ENCODE data around the gene KCNG2. TPM values are rescaled to one million over a fixed set of nuclear protein-coding genes. Genes with fewer than 3 reads are reported as not detected.

Gene KCNG2
- total RNA-seq, 1 donor from 2014 or later: not detected

DNA sequence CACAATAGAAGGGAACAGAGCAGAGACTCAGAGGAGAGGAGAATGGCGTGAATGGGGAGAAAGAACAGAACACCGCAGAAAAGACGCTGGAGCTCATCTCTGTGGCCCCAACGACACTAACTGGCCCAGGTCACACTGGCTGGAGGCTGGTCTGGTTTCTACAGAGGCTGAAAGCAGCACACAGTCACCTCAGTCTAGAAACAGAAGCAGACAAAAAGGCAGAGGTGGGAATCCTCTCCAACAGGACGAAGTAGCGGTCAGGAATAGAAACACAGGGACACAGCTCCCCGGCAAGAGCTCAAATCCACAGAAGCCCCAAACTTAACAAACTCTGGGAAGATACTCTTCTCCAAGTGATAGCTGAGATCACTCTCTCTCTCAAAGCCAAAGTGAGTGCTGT is 144.5 kb downstream of the KCNG2 start:
- DNase-seq (no peak), ATAC-seq (ENCODE audit: low read depth) (no peak)
- Mint-ChIP-seq H3K36me3 (ENCODE audit: low read depth) (peaks cover 73% of the 10 kb centered on the region), H3K9me3 (no peaks in the 10 kb centered on the region), H3K27ac (no peak overlapping the region), H3K27me3 (no peaks in the 10 kb centered on the region), H3K4me3 (no peak overlapping the region), H3K4me1 (peaks cover 29% of the 10 kb centered on the region)
- POLR2A ChIA-PET: no interaction called here
- intact Hi-C loops (cut with micrococcal nuclease): no loop called here
- CTCF ChIA-PET: no interaction called here
- TF ChIP-seq CTCF (IDR thresholded peaks at IDR 0.05): no peak

GRCh38 chr18:79942786-79943607 is 145.3 kb downstream of the KCNG2 start:
- intact Hi-C loops (cut with micrococcal nuclease): no loop called here
- Mint-ChIP-seq H3K27ac (peak overlapping the region; percentile 25), H3K4me1 (peaks cover 33% of the 10 kb centered on the region), H3K36me3 (ENCODE audit: low read depth) (peaks cover 67% of the 10 kb centered on the region), H3K4me3 (no peak overlapping the region), H3K9me3 (no peaks in the 10 kb centered on the region), H3K27me3 (no peaks in the 10 kb centered on the region)
- TF ChIP-seq CTCF (IDR thresholded peaks at IDR 0.05): no peak
- CTCF ChIA-PET: no interaction called here
- POLR2A ChIA-PET: no interaction called here
- no peak for DNase-seq
- no peak for ATAC-seq (ENCODE audit: low read depth)

GRCh38 chr18:79943608-79944125 is 145.9 kb downstream of the KCNG2 start:
- Mint-ChIP-seq H3K9me3 (no peaks in the 10 kb centered on the region), H3K27me3 (no peaks in the 10 kb centered on the region), H3K27ac (no peak overlapping the region), H3K4me1 (peaks cover 37% of the 10 kb centered on the region), H3K4me3 (no peak overlapping the region), H3K36me3 (ENCODE audit: low read depth) (peaks cover 66% of the 10 kb centered on the region)
- POLR2A ChIA-PET: no interaction called here
- ATAC-seq (ENCODE audit: low read depth): no peak
- no peak for TF ChIP-seq CTCF (IDR thresholded peaks at IDR 0.05)
- intact Hi-C loops (cut with micrococcal nuclease): no loop called here
- CTCF ChIA-PET: no interaction called here
- no peak for DNase-seq

GRCh38 chr18:79944126-79944731 is 146.5 kb downstream of the KCNG2 start:
- DNase-seq (no peak), ATAC-seq (ENCODE audit: low read depth) (no peak)
- Mint-ChIP-seq H3K27ac (peak overlapping the region; percentile 50), H3K36me3 (ENCODE audit: low read depth) (peaks cover 65% of the 10 kb centered on the region), H3K27me3 (no peaks in the 10 kb centered on the region), H3K4me1 (peaks cover 43% of the 10 kb centered on the region), H3K4me3 (no peak overlapping the region), H3K9me3 (no peaks in the 10 kb centered on the region)
- ChIA-PET CTCF (no interaction called here), POLR2A (no interaction called here)
- intact Hi-C loops (cut with micrococcal nuclease): no loop called here
- no peak for TF ChIP-seq CTCF (IDR thresholded peaks at IDR 0.05)

GRCh38 chr18:79944746-79945117 is 147.0 kb downstream of the KCNG2 start:
- no peak for DNase-seq
- peaks cover 48% of the 10 kb centered on the region for H3K4me1 Mint-ChIP-seq
- intact Hi-C loops (cut with micrococcal nuclease): loop anchor here (5.0 kb wide), 1 partner anchor 32 kb away; no protein-coding TSS in a partner anchor
- ChIA-PET CTCF (no interaction called here), POLR2A (interaction anchor here (1.1 kb wide), 1 partner anchor 89 kb away, joined by 3 read pairs; no protein-coding TSS in a partner anchor)
- no peaks in the 10 kb centered on the region for H3K27me3 Mint-ChIP-seq
- peak overlapping the region; percentile 50 for H3K27ac Mint-ChIP-seq
- H3K36me3 Mint-ChIP-seq (ENCODE audit: low read depth): peaks cover 62% of the 10 kb centered on the region
- no peaks in the 10 kb centered on the region for H3K9me3 Mint-ChIP-seq
- no peak for ATAC-seq (ENCODE audit: low read depth)
- TF ChIP-seq CTCF (IDR thresholded peaks at IDR 0.05): no peak
- no peak overlapping the region for H3K4me3 Mint-ChIP-seq
